Esophagus squamous epithelium (tissue), 4 donors: Measurements from ENCODE around the gene RNF186.

Source experiments
- CTCF ChIP-seq, 6 experiments: fragments of 450-650 bp in 4 of 6; fragments of 200-600 bp in 2 of 6; sonication (generic) in 2 of 6; IDR thresholded peaks; one replicate each; pipeline ENCODE4 v1.5.1; 2016 to 2019; ENCODE audit warnings: antibody characterized with exemption in 6 of 6, mild to moderate bottlenecking in 4 of 6, moderate library complexity in 4 of 6
- POLR2A ChIP-seq, 4 donors: fragments of 450-650 bp; IDR thresholded peaks; one replicate each; pipeline ENCODE4 v1.6.1; 2017; ENCODE audit warnings: antibody characterized with exemption in 4 of 4, mild to moderate bottlenecking in 4 of 4, moderate library complexity in 3 of 4

- no peak for TF ChIP-seq CTCF (IDR thresholded peaks at IDR 0.05)
- no peak for TF ChIP-seq POLR2A (IDR thresholded peaks at IDR 0.05)
Measured at GRCh38 chr1:19819701-19820100, 4.6 kb upstream of the RNF186 start.
